A549 (cell line): Measurements from ENCODE around the gene EPHA5.

ENCODE experiments used
- BCL3 ChIP-seq: fragments of >200 bp; sonication (Bioruptor Twin); formaldehyde crosslinking; IDR thresholded peaks from 3 replicates; pipeline ENCODE4 v1.6.1; 2016
- CBX8 ChIP-seq: fragments of 200-600 bp; sonication (generic); IDR thresholded peaks from 2 replicates; pipeline ENCODE4 v1.6.1; 2016
- EP300 ChIP-seq, 2 experiments: fragments of >200 bp; sonication (Bioruptor Twin); formaldehyde crosslinking; IDR thresholded peaks; 2 replicates in 1 of 2; 3 replicates in 1 of 2; pipeline ENCODE4 v1.6.1; 2016 to 2017
- MAFK ChIP-seq: fragments of 450-650 bp; IDR thresholded peaks from 2 replicates; pipeline ENCODE4 v1.6.1; 2014; ENCODE audit not compliant: partially characterized antibody
- POLR2A ChIP-seq: IDR thresholded peaks from 2 replicates; pipeline ENCODE4 v1.6.1; 2012; ENCODE audit warnings: mild to moderate bottlenecking, low read length
- TF ChIP-seq, protein P1 (sequence below): fragments of >200 bp; sonication (Bioruptor Twin); formaldehyde crosslinking; IDR thresholded peaks from 3 replicates; pipeline ENCODE4 v1.5.1; 2016
- TF ChIP-seq, protein P2 (sequence below): fragments of 450-650 bp; IDR thresholded peaks from 2 replicates; pipeline ENCODE4 v1.6.1; 2014; ENCODE audit warnings: antibody characterized with exemption

DNA sequence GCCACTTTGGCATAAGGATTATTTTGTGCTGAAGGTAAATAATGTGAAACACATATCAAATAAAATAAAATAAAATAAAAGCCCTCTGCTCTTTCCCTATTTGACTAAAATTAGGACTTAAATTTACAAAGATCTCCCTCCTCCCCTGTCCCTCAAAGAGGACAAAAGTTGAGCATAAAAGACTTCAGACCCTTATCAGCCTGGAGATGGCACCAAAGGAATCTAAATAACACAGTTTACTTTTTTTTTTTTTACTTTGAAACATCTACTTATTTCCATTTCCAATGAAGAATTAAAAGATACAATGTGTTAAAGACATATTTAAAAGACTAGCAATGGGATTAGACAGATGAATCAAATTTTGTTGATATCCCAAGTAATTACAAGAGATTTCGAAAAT, 89.7 kb downstream of the EPHA5 start:
- no peak for TF ChIP-seq POLR2A
- TF ChIP-seq, protein P1, sequence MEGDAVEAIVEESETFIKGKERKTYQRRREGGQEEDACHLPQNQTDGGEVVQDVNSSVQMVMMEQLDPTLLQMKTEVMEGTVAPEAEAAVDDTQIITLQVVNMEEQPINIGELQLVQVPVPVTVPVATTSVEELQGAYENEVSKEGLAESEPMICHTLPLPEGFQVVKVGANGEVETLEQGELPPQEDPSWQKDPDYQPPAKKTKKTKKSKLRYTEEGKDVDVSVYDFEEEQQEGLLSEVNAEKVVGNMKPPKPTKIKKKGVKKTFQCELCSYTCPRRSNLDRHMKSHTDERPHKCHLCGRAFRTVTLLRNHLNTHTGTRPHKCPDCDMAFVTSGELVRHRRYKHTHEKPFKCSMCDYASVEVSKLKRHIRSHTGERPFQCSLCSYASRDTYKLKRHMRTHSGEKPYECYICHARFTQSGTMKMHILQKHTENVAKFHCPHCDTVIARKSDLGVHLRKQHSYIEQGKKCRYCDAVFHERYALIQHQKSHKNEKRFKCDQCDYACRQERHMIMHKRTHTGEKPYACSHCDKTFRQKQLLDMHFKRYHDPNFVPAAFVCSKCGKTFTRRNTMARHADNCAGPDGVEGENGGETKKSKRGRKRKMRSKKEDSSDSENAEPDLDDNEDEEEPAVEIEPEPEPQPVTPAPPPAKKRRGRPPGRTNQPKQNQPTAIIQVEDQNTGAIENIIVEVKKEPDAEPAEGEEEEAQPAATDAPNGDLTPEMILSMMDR = no peak
- no peak for TF ChIP-seq EP300 (IDR thresholded peaks at IDR 0.05)
- TF ChIP-seq MAFK = no peak
- no peak for TF ChIP-seq BCL3
- TF ChIP-seq, protein P2, sequence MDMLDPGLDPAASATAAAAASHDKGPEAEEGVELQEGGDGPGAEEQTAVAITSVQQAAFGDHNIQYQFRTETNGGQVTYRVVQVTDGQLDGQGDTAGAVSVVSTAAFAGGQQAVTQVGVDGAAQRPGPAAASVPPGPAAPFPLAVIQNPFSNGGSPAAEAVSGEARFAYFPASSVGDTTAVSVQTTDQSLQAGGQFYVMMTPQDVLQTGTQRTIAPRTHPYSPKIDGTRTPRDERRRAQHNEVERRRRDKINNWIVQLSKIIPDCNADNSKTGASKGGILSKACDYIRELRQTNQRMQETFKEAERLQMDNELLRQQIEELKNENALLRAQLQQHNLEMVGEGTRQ = no peak
- TF ChIP-seq CBX8 = no peak
